Neural progenitor cell (in vitro differentiated cells): ENCODE results near the gene RAI14.

Source experiments
- CTCF ChIP-seq: fragments of 200-600 bp; sonication (generic); IDR thresholded peaks from 2 replicates; pipeline ENCODE4 v1.5.1; 2017; ENCODE audit warnings: antibody characterized with exemption, mild to moderate bottlenecking
- EZH2 ChIP-seq: fragments of 200-600 bp; sonication (generic); IDR thresholded peaks from 2 replicates; pipeline ENCODE4 v1.6.1; 2017; ENCODE audit warnings: antibody characterized with exemption, mild to moderate bottlenecking, moderate library complexity
- EZH2phosphoT487 ChIP-seq: fragments of 200-600 bp; sonication (generic); IDR thresholded peaks from 2 replicates; pipeline ENCODE4 v1.6.1; 2017; ENCODE audit warnings: antibody characterized with exemption

DNA sequence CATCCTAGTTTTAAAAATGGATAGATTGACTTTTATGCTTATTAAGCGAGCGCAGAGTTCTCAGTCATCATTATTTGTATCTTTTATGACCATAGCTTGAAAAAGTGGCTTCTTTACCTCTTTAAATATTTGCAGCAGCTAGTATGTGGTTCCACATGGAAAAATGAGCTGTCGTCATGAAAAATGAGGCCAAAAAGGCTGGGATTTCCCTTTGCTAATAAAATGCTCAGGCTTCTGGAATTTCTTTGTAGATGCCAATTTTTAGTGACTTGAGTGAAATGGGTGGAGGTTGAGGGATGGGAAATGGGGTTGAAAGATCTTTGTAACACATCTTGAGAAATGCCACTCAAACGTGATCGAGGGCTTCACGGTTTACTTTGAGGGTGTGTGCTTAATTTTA is 35.2 kb downstream of the RAI14 start:
- TF ChIP-seq CTCF, result no peak
- no peak for TF ChIP-seq EZH2
- TF ChIP-seq EZH2phosphoT487, result no peak
